Keratinocyte (primary cell): ENCODE results near the gene DDX28.

Experiments
- EZH2 ChIP-seq: IDR thresholded peaks from one replicate; pipeline ENCODE4 v1.6.1; 2012; ENCODE audit warnings: inconsistent platforms, mild to moderate bottlenecking, low read length, moderate library complexity
- TF ChIP-seq, protein P1 (sequence below), 3 experiments: IDR thresholded peaks in 1 of 3; conservative IDR thresholded peaks in 1 of 3; optimal IDR thresholded peaks in 1 of 3; 2 replicates in 2 of 3; 3 replicates in 1 of 3; pipeline versions ENCODE3 to v1.5.1; 2011; ENCODE audit warnings: low read length in 3 of 3, mild to moderate bottlenecking in 3 of 3, moderate library complexity in 2 of 3, control low read depth in 1 of 3, inconsistent platforms in 1 of 3; ENCODE audit not compliant: insufficient read depth in 2 of 3; ENCODE audit errors: extremely low read depth in 1 of 3

DNA sequence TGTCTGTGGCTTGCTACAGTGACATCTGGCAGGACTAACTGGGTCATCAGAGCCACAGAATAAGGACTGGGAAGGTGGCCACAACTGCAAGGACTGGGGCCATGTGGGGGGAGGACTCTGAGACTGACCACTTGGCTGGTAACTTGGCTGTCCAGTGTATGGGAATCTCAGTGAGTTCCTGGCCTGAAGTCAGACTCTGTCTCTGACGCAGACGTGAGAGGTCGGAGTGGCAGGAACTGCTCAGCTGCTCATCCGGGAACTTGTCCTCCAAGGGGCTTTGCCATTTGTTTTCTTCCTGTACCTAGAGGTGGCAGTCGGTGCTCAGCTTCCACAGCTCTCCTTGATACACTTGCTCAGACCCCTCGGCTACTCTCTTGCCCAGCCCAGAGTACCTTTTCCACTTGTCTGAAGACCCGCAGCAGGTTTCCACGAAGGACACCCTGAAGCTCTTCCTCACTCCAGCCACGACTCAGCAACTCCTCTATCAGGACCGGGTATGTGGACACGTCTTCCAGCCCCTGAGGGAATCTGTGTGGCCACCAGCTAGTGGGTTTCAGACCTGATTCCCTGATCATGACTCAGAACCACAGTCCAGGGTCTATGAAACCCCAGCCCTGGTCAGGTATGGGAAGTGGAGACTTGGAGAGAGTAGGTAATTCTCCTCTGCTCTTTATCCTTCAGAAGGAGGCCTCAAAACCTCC lies 35.4 kb downstream of the DDX28 start:
- TF ChIP-seq, protein P1, sequence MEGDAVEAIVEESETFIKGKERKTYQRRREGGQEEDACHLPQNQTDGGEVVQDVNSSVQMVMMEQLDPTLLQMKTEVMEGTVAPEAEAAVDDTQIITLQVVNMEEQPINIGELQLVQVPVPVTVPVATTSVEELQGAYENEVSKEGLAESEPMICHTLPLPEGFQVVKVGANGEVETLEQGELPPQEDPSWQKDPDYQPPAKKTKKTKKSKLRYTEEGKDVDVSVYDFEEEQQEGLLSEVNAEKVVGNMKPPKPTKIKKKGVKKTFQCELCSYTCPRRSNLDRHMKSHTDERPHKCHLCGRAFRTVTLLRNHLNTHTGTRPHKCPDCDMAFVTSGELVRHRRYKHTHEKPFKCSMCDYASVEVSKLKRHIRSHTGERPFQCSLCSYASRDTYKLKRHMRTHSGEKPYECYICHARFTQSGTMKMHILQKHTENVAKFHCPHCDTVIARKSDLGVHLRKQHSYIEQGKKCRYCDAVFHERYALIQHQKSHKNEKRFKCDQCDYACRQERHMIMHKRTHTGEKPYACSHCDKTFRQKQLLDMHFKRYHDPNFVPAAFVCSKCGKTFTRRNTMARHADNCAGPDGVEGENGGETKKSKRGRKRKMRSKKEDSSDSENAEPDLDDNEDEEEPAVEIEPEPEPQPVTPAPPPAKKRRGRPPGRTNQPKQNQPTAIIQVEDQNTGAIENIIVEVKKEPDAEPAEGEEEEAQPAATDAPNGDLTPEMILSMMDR (optimal IDR thresholded peaks at IDR 0.05 in 1 of 3, IDR thresholded peaks at IDR 0.05 in 1 of 3, conservative IDR thresholded peaks at IDR 0.05 in 1 of 3; ENCODE audit: extremely low read depth in 1 of 3, insufficient read depth in 2 of 3, low read length in 3 of 3), result no peak
- TF ChIP-seq EZH2, result no peak
